Mesenchymal stem cell (in vitro differentiated cells and primary cell): ENCODE results near the gene AGBL5.

ENCODE experiments used
- DNase-seq: peaks from one replicate; pipeline ENCODE4 v3.0.0-alpha.2; 2013
- H2AFZ ChIP-seq: one replicate; pipeline ENCODE4 v1.6.1; 2013; ENCODE audit warnings: low read depth, mild to moderate bottlenecking, control low read depth, inconsistent platforms, low read length, moderate library complexity
- H2AK5ac ChIP-seq: 2 replicates; pipeline ENCODE4 v1.6.1; 2013; ENCODE audit warnings: low read length, moderate library complexity, mild to moderate bottlenecking, inconsistent platforms; ENCODE audit not compliant: severe bottlenecking
- H2BK120ac ChIP-seq: one replicate; pipeline ENCODE4 v1.6.1; 2013; ENCODE audit warnings: low read depth, mild to moderate bottlenecking, inconsistent platforms, low read length, moderate library complexity
- H2BK12ac ChIP-seq, 2 experiments: one replicate each; pipeline ENCODE4 v1.6.1; 2013; ENCODE audit warnings: inconsistent platforms in 2 of 2, low read length in 2 of 2, mild to moderate bottlenecking in 2 of 2, moderate library complexity in 2 of 2, control low read depth in 1 of 2
- H2BK15ac ChIP-seq: one replicate; pipeline ENCODE4 v1.6.1; 2013; ENCODE audit warnings: mild to moderate bottlenecking, low read depth, inconsistent platforms; ENCODE audit not compliant: poor library complexity, severe bottlenecking
- H2BK5ac ChIP-seq: 2 replicates; pipeline ENCODE4 v1.6.1; 2013; ENCODE audit warnings: low read depth, mild to moderate bottlenecking, low read length, control low read depth, inconsistent platforms; ENCODE audit not compliant: poor library complexity, severe bottlenecking
- H3K14ac ChIP-seq, 2 experiments: one replicate each; pipeline ENCODE4 v1.6.1; 2013; ENCODE audit warnings: inconsistent platforms in 2 of 2, low read length in 2 of 2, control low read depth in 1 of 2, mild to moderate bottlenecking in 1 of 2, moderate library complexity in 1 of 2
- H3K18ac ChIP-seq, 2 experiments: one replicate each; pipeline ENCODE4 v1.6.1; 2013; ENCODE audit warnings: inconsistent platforms in 2 of 2, low read length in 2 of 2, control low read depth in 1 of 2, low read depth in 1 of 2, mild to moderate bottlenecking in 1 of 2
- H3K23ac ChIP-seq, 2 experiments: one replicate each; pipeline ENCODE4 v1.6.1; 2013; ENCODE audit warnings: inconsistent platforms in 2 of 2, low read length in 2 of 2, mild to moderate bottlenecking in 2 of 2, moderate library complexity in 2 of 2, control low read depth in 1 of 2
- H3K27ac ChIP-seq: 2 replicates; pipeline ENCODE4 v1.5.1; 2013; ENCODE audit warnings: mild to moderate bottlenecking, moderate library complexity, low read length, control low read depth, inconsistent platforms; ENCODE audit not compliant: poor library complexity, severe bottlenecking
- H3K27me3 ChIP-seq, 2 experiments: 2 replicates each; pipeline versions ENCODE4 v1.6.1 to v1.7.0; 2013; ENCODE audit warnings: low read length in 2 of 2, mild to moderate bottlenecking in 2 of 2, moderate library complexity in 2 of 2, control low read depth in 1 of 2, inconsistent platforms in 1 of 2; ENCODE audit not compliant: control insufficient read depth in 1 of 2, insufficient read depth in 1 of 2
- H3K36me3 ChIP-seq, 2 experiments: 2 replicates each; pipeline versions ENCODE4 v1.6.1 to v1.7.0; 2013; ENCODE audit warnings: low read length in 2 of 2, control low read depth in 1 of 2, inconsistent platforms in 1 of 2, low read depth in 1 of 2, mild to moderate bottlenecking in 1 of 2; ENCODE audit not compliant: insufficient read depth in 2 of 2, control insufficient read depth in 1 of 2
- H3K4ac ChIP-seq, 2 experiments: one replicate each; pipeline ENCODE4 v1.6.1; 2013; ENCODE audit warnings: inconsistent platforms in 2 of 2, low read length in 2 of 2, mild to moderate bottlenecking in 2 of 2, moderate library complexity in 2 of 2, control low read depth in 1 of 2, low read depth in 1 of 2
- H3K4me1 ChIP-seq: 2 replicates; pipeline ENCODE4 v1.6.1; 2013; ENCODE audit warnings: low read depth, low read length, control low read depth; ENCODE audit not compliant: control insufficient read depth, insufficient read depth
- H3K4me2 ChIP-seq: 2 replicates; pipeline ENCODE4 v1.6.1; 2013; ENCODE audit warnings: low read length, mild to moderate bottlenecking, inconsistent platforms; ENCODE audit not compliant: poor library complexity, severe bottlenecking
- H3K4me3 ChIP-seq, 2 experiments: 2 replicates each; pipeline versions ENCODE4 v1.5.1 to v1.7.0; 2013; ENCODE audit warnings: low read length in 2 of 2, mild to moderate bottlenecking in 2 of 2, control low read depth in 1 of 2, low read depth in 1 of 2; ENCODE audit not compliant: insufficient read depth in 1 of 2
- H3K79me1 ChIP-seq: replicated peaks from 2 replicates; pipeline ENCODE4 v1.6.1; 2013; ENCODE audit warnings: mild to moderate bottlenecking, control low read depth, low read length, inconsistent platforms; ENCODE audit not compliant: poor library complexity, severe bottlenecking
- H3K9ac ChIP-seq: 2 replicates; pipeline ENCODE4 v1.7.0; 2013; ENCODE audit warnings: mild to moderate bottlenecking, low read length, moderate library complexity
- H3K9me3 ChIP-seq: 2 replicates; pipeline ENCODE4 v1.7.0; 2013; ENCODE audit warnings: mild to moderate bottlenecking, low read length; ENCODE audit not compliant: control insufficient read depth
- H4K8ac ChIP-seq: one replicate; pipeline ENCODE4 v1.6.1; 2013; ENCODE audit warnings: inconsistent platforms, mild to moderate bottlenecking, low read length, moderate library complexity
- H4K91ac ChIP-seq: one replicate; pipeline ENCODE4 v1.6.1; 2013; ENCODE audit warnings: mild to moderate bottlenecking, low read length, inconsistent platforms
- WGBS: methylation state at CpG from one replicate; pipeline ENCODE4 v1.1.7; 2013; ENCODE audit warnings: mixed read lengths; 5-methylcytosine and 5-hydroxymethylcytosine counted together

Gene AGBL5

GRCh38 chr2:27080603-27080936, 29.1 kb downstream of the AGBL5 start:
- Histone ChIP-seq H3K27me3 (no peaks in the 10 kb centered on the region), H2AFZ (no peak overlapping the region), H3K23ac (peak overlapping the region in 1 of 2 experiments; percentile 89), H3K79me1 (no peaks in the 10 kb centered on the region), H3K4ac (peak overlapping the region; percentile 86 to 97), H3K36me3 (peaks cover 11 to 14% of the 10 kb centered on the region in 2 experiments), H3K14ac (peak overlapping the region in 1 of 2 experiments; percentile 82), H3K4me2 (peak overlapping the region; percentile 17), H3K4me3 (peak overlapping the region in 1 of 2 experiments; percentile 93), H2AK5ac (peak overlapping the region; percentile 34), H3K4me1 (peaks cover 20% of the 10 kb centered on the region), H2BK15ac (peak overlapping the region; percentile 26), H2BK5ac (no peak overlapping the region), H2BK120ac (no peak overlapping the region), H3K18ac (peak overlapping the region; percentile 45 to 81), H3K9ac (peak overlapping the region; percentile 91), H4K8ac (peak overlapping the region; percentile 83), H4K91ac (peak overlapping the region; percentile 95), H3K9me3 (no peaks in the 10 kb centered on the region), H3K27ac (no peak overlapping the region), H2BK12ac (peak overlapping the region; percentile 94)
- no peak for DNase-seq
- 98% methylated on average over 14 of the region's 14 CpGs for WGBS

- Histone ChIP-seq H3K36me3 (peaks cover 11 to 14% of the 10 kb centered on the region in 2 experiments), H3K79me1 (no peaks in the 10 kb centered on the region), H2BK5ac (no peak overlapping the region), H3K9me3 (no peaks in the 10 kb centered on the region), H2AK5ac (no peak overlapping the region), H3K27ac (no peak overlapping the region), H2AFZ (no peak overlapping the region), H2BK12ac (peak overlapping the region in 1 of 2 experiments; percentile 24), H3K4me3 (no peak overlapping the region), H4K8ac (no peak overlapping the region), H3K9ac (no peak overlapping the region), H3K18ac (no peak overlapping the region), H3K23ac (no peak overlapping the region), H3K14ac (no peak overlapping the region), H4K91ac (peak overlapping the region; percentile 18), H2BK15ac (no peak overlapping the region), H3K27me3 (no peaks in the 10 kb centered on the region), H3K4ac (no peak overlapping the region), H3K4me2 (no peak overlapping the region), H3K4me1 (peaks cover 29% of the 10 kb centered on the region), H2BK120ac (no peak overlapping the region)
- DNase-seq: no peak
- WGBS: 95% methylated on average over 38 of the region's 38 CpGs
Measured at GRCh38 chr2:27081984-27082772, 30.7 kb downstream of the AGBL5 start.

- Histone ChIP-seq H3K27me3 (no peaks in the 10 kb centered on the region), H2BK120ac (no peak overlapping the region), H2BK5ac (no peak overlapping the region), H3K18ac (no peak overlapping the region), H2BK15ac (no peak overlapping the region), H3K9me3 (no peaks in the 10 kb centered on the region), H4K8ac (no peak overlapping the region), H3K9ac (no peak overlapping the region), H4K91ac (no peak overlapping the region), H3K4me2 (no peak overlapping the region), H3K23ac (no peak overlapping the region), H2AFZ (no peak overlapping the region), H3K36me3 (peaks cover 11 to 14% of the 10 kb centered on the region in 2 experiments), H3K79me1 (no peaks in the 10 kb centered on the region), H2AK5ac (no peak overlapping the region), H3K4me3 (no peak overlapping the region), H3K27ac (no peak overlapping the region), H2BK12ac (no peak overlapping the region), H3K4ac (no peak overlapping the region), H3K14ac (no peak overlapping the region), H3K4me1 (peaks cover 30% of the 10 kb centered on the region)
- DNase-seq: no peak
- WGBS: 96% methylated on average over 27 of the region's 27 CpGs
Measured at GRCh38 chr2:27082773-27083409, 31.4 kb downstream of the AGBL5 start.
